NCI-H146 (cell line): ENCODE results near the gene TGFBR1.
"Not testable (repeated sequence)": the region's sequence is repeated elsewhere in the genome, so short reads cannot be mapped to it uniquely, and the experiment has no call there.

ENCODE experiments used
- DNase-seq: peaks from one replicate; lab custom pipeline; 2025; lab: John Stamatoyannopoulos, UW

The TGFBR1 gene

GRCh38 chr9:99189887-99190596, 85.1 kb downstream of the TGFBR1 start:
- no peak for DNase-seq

- DNase-seq: no peak
These were observed 85.8 kb downstream of the TGFBR1 start for GRCh38 chr9:99190597-99191283.

DNA sequence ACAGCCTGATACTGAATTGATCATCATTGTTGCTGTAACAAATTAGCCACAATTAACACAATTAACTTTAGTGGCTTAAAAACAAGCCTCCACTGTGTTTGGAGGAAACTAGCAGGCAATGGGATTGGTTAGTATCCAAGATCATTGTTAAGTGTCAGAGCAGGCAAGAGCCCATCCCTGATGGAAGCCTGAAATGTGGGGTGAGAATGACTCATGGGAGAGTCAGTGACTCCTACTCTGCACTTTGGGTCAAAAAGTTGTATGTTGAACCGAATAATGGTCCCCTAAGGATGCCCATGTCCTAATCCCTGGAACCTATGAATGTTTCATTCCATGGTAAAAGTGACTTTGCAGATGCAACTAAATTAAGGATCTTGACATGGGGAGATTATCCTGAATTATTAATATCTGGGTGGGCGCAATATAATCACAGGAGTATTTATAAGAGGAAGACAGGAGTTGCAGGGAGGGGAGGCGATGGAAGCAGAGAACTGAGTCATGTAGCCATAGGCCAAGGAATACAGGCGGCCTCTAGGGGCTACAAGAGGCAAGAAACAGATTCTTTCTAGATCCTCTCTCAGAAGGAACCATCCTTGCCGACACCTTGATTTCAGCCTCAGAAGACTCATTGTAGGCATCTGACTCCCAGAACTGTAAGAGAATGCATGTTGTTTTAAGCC, 88.0 kb downstream of the TGFBR1 start:
- no peak for DNase-seq

DNA sequence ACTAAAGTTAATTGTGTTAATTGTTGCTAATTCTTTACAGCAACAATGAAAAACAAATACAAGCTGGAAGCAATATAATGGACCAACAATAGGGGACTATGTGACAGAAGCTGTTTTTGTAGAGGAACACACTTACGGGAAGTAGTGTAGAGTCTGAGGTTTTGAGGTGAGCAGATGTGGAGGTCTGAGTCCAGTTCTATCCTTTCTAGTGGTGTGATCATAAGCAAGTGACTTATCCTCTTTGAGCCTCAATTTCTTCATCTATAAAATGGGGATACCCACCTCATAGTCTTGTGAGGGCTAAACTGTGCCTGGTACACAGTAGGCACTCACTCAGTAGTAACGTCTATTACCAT, 88.5 kb downstream of the TGFBR1 start:
- DNase-seq: no peak

- not testable (repeated sequence) for DNase-seq
These were observed 91.6 kb downstream of the TGFBR1 start for GRCh38 chr9:99196484-99196883.

DNA sequence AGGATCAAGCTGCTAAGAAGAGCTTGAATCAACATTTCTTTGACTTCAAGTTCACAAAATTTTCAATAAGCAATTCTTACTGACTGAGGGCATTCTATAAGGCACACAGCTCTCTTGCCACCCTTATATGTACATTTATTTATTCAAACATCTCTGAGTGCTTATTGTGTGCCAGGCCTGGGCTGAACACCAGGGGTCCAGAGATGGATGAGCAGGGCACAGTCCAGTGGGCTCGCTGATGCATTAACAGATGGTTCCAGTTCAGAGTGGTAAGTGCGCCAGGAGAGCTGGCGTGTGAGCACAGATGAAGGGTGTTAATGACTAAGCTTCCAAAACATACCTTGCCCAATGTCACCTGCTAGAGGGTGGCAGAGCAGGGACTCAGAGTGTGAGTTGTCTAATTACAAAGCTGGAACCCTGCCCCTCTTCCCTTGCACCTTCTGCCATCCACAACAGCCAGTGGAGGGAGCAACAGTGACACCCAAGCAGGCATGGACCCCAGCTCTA, 92.3 kb downstream of the TGFBR1 start:
- no peak for DNase-seq

DNA sequence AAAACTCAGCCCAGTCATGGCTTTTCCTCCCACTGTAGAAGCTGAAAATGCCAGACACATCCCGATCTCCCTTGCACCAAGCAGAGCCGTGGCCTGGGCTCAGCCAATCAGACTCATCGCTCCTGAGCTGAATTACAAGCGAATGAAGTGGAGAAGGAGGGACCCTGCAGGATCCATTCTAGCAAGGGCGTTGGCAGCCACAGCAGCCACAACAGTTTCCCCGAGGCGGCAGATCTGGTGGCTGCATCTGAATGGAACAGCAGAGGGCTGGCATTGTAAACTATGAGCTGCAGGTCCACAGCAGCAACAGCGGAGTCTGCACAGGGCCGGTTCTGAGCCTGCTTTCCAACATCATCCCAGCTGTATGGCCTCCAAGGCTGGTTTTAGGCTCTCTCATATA, 93.1 kb downstream of the TGFBR1 start:
- peak; percentile 11 for DNase-seq

DNA sequence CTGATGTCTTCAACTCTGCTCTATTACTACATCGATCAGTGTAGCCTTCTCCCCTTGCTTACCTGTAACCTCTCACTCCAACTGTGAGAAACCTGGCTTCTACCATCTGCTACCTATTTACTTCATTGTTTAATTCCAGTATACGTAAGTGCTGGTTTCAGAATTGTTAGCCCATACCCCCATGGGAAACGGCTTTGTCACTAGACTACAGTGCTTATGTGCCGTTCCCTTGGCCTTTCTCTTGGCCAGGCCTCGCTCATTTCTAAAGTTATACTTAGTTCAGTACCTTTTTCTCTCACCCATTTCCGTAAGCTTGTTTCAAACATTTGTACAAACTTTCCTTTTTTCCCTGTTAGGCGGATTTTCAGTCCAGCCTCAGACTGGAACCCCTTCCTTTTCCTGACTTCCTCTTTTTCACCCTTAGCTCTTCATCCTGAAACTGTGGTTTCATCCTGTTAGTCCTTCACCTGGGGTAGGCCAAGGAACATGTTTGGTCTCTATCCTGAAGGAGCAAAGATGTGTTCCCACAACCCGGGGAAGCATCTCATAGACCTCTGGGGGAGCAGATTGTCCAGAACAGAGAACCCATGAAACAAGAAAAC, 95.1 kb downstream of the TGFBR1 start:
- no peak for DNase-seq

GRCh38 chr9:99201603-99202002, 96.7 kb downstream of the TGFBR1 start:
- DNase-seq: no peak
